ENCODE measurements around the gene NCOA7. TPM values are rescaled to one million over a fixed set of nuclear protein-coding genes. Genes with fewer than 3 reads are reported as not detected.
"Not testable (repeated sequence)": the region's sequence is repeated elsewhere in the genome, so short reads cannot be mapped to it uniquely, and the experiment has no call there.

Gene NCOA7
- total RNA-seq, 1 donor from 2014 or later = 41.5 TPM

GRCh38 chr6:125753218-125753936 lies 37.4 kb upstream of the NCOA7 start:
- intact Hi-C loops (cut with micrococcal nuclease) = loop anchor here (1.0 to 10.0 kb wide), 3 partner anchors 239 to 559 kb away; no protein-coding TSS in a partner anchor

GRCh38 chr6:125753937-125754259 lies 36.9 kb upstream of the NCOA7 start:
- intact Hi-C loops (cut with micrococcal nuclease) = loop anchor here (1.0 to 10.0 kb wide), 3 partner anchors 239 to 559 kb away; no protein-coding TSS in a partner anchor

- intact Hi-C loops (cut with micrococcal nuclease) = loop anchor here (10.0 kb wide), 2 partner anchors 240 to 560 kb away; no protein-coding TSS in a partner anchor
Measured at GRCh38 chr6:125754566-125754965, 36.2 kb upstream of the NCOA7 start.

- intact Hi-C loops (cut with micrococcal nuclease) = loop anchor here (10.0 kb wide), 2 partner anchors 245 to 565 kb away; no protein-coding TSS in a partner anchor
Measured at GRCh38 chr6:125759184-125759902, 31.4 kb upstream of the NCOA7 start.

- intact Hi-C loops (cut with micrococcal nuclease) = loop anchor here (10.0 kb wide), 2 partner anchors 245 to 565 kb away; no protein-coding TSS in a partner anchor
Measured at GRCh38 chr6:125759959-125760457, 30.8 kb upstream of the NCOA7 start.

- intact Hi-C loops (cut with micrococcal nuclease) = no loop called here
Measured at GRCh38 chr6:125764121-125764671, 26.6 kb upstream of the NCOA7 start.

- intact Hi-C loops (cut with micrococcal nuclease) = no loop called here
Measured at GRCh38 chr6:125765944-125766343, 24.8 kb upstream of the NCOA7 start.

- intact Hi-C loops (cut with micrococcal nuclease) = no loop called here
Measured at GRCh38 chr6:125766641-125767040, 24.1 kb upstream of the NCOA7 start.

- intact Hi-C loops (cut with micrococcal nuclease) = loop anchor here (1.0 kb wide), 2 partner anchors 458 to 616 kb away; partner anchors contain the start of gene TPD52L1
Measured at GRCh38 chr6:125769147-125769783, 21.5 kb upstream of the NCOA7 start.

GRCh38 chr6:125773387-125774341 lies 17.1 kb upstream of the NCOA7 start:
- intact Hi-C loops (cut with micrococcal nuclease) = no loop called here

GRCh38 chr6:125776107-125776826 lies 14.5 kb upstream of the NCOA7 start:
- intact Hi-C loops (cut with micrococcal nuclease) = not testable (repeated sequence)

GRCh38 chr6:125779924-125780539 lies 10.7 kb upstream of the NCOA7 start:
- intact Hi-C loops (cut with micrococcal nuclease) = loop anchor here (1.0 to 10.0 kb wide), 9 partner anchors 10 to 1735 kb away; partner anchors contain the start of genes CENPW, HEY2, HINT3 and MTCL3

- intact Hi-C loops (cut with micrococcal nuclease) = loop anchor here (1.0 to 10.0 kb wide), 10 partner anchors 10 to 1734 kb away; partner anchors contain the start of genes CENPW, HEY2, HINT3 and MTCL3
Measured at GRCh38 chr6:125780540-125781313, 10.0 kb upstream of the NCOA7 start.

- intact Hi-C loops (cut with micrococcal nuclease) = loop anchor here (1.0 to 10.0 kb wide), 4 partner anchors 47 to 1733 kb away; partner anchors contain the start of genes MTCL3 and RNF146
Measured at GRCh38 chr6:125781314-125781868, 9.4 kb upstream of the NCOA7 start.

GRCh38 chr6:125784365-125784764 lies 6.4 kb upstream of the NCOA7 start:
- intact Hi-C loops (cut with micrococcal nuclease) = loop anchor here (10.0 kb wide), 2 partner anchors 1480 to 1730 kb away; partner anchors contain the start of genes MTCL3 and RNF146

- intact Hi-C loops (cut with micrococcal nuclease) = loop anchor here (10.0 kb wide), 2 partner anchors 1477 to 1727 kb away; partner anchors contain the start of genes MTCL3 and RNF146
Measured at GRCh38 chr6:125787791-125788190, 3.0 kb upstream of the NCOA7 start.

GRCh38 chr6:125789167-125789566 lies 1.6 kb upstream of the NCOA7 start:
- intact Hi-C loops (cut with micrococcal nuclease) = loop anchor here (1.0 to 10.0 kb wide), 3 partner anchors 197 to 1726 kb away; partner anchors contain the start of genes MTCL3, RNF146 and TRMT11
